Fibroblast of skin of right quadriceps (primary cell): ENCODE data around the gene ACHE.
"Not testable (repeated sequence)": the region's sequence is repeated elsewhere in the genome, so short reads cannot be mapped to it uniquely, and the experiment has no call there.

Source experiments
- DNase-seq: peaks from one replicate; pipeline ENCODE4 v3.0.0-alpha.2; 2013

The ACHE gene

GRCh38 chr7:100895701-100895955, at the start of gene ACHE:
Gene ACHE (minus strand): TSS chr7:100895888. CDS start chr7:100894232, 1,656 bp downstream.
- DNase-seq: no peak

DNA sequence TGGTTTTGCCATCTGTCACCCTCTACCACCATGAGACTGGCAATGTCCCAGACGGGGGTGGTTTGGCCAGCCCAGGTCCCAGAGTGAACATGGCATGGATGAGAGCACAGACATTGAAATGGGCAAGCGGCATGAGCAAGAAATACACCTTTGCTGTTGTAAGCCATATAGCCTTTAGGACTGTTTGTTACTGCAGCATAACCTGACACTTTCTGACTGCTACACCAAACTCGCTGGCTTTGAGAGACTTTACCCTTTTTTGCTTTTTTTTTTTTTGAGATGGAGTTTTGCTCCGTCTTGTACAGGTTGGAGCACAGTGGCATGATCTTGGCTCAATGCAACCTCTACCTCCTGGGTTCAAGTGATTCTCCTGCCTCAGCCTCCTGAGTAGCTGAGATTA, 48.5 kb upstream of the ACHE start:
- no peak for DNase-seq

GRCh38 chr7:100943693-100944092, 48.0 kb upstream of the ACHE start:
- DNase-seq: no peak

- DNase-seq: no peak
Observed at GRCh38 chr7:100942045-100942774, 46.5 kb upstream of the ACHE start.

DNA sequence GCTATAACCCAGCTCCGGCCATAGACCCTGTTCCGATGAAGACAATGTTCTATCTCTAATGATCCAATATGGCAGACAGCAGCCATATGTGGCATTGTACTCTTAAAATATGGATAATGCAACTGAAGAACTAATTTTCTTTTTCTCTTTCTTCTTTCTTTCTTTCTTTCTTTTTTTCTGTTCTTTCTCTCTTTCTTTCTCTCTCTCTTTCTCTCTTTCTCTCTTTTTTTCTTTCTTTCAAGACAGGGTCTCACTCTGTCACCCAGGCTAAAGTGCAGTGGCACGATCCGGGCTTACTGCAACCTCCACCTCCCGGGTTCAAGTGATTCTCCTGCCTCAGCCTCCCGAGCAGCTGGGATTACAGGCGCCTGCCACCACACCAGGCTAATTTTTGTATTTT, 40.5 kb upstream of the ACHE start:
- DNase-seq: not testable (repeated sequence)

DNA sequence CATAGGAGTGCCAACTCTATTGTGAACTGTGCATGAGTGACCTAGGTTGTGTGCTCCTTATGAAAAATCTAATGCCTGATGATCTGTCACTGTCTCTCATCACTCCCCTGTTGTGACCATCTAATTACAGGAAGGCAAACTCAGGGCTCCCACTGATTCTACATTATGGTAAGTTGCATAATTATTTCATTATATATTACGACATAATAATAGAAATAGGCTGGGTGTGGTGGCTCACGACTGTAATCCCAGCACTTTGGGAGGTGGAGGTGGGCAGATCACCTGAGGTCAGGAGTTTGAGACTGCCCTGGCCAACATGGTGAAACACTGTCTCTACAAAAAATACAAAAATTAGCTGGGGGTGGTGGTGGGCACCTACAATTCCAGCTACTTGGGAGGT, 39.7 kb upstream of the ACHE start:
- DNase-seq: not testable (repeated sequence)

DNA sequence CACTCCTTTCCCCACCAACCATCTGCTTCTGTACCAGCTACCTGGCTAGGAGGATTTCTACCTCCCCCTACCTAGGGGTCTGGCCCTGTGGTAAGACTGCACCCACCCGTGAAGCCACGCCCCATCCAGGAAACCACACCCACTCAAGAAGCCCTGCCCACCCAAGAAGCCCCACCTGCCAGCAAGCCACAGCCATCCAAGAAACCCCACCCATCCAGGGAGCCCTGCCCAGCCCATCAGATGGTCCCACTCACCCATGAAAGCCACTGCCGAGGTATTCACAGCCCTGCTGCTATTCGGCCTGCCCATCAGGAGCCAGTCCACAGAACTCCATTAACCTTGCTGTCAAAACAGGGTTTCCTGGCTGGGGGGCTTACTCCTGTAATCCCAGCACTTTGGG, 38.0 kb upstream of the ACHE start:
- no peak for DNase-seq

DNA sequence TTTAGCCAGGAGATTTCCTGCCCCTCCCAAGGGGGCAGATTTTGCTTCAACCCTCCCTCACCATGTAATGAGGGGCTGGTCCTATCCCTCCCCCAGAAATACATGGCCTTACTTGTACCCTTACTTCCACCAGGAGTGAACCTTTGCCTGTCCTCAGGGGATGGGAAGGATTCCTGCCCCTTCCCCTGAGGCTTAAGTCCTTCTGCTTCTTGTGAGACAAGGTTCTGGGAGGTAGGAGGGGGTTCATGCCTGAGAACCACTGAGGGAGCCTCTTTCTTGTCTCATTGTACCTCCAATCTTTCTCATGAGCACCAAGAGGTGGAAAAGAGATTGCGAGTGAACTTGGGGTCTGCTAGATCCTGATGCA, 34.1 kb upstream of the ACHE start:
- DNase-seq: no peak

- not testable (repeated sequence) for DNase-seq
Observed at GRCh38 chr7:100923616-100924015, 27.9 kb upstream of the ACHE start.

- no peak for DNase-seq
Observed at GRCh38 chr7:100921039-100921438, 25.4 kb upstream of the ACHE start.

GRCh38 chr7:100919779-100920437, 24.2 kb upstream of the ACHE start:
- DNase-seq: not testable (repeated sequence)

DNA sequence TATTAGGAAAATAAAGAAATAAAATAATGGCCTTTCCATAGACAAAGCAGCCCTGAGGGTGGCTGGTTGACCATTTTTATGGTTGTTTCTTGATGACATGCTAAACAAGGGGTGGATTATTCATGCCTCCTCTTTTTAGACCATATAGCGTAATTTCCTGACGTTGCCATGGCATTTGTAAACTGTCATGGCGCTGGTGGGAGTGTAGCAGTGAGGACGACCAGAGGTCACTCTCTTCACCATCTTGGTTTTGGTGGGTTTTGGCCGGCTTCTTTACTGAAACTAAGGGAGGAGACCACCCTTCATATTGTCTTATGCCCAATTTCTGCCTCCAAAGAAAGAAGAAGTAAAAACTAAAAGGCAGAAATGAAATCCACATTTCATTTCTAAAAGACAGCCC, 23.6 kb upstream of the ACHE start:
- DNase-seq: not testable (repeated sequence)

GRCh38 chr7:100914879-100915447, 19.3 kb upstream of the ACHE start:
- no peak for DNase-seq

- no peak for DNase-seq
Observed at GRCh38 chr7:100914208-100914878, 18.7 kb upstream of the ACHE start.

DNA sequence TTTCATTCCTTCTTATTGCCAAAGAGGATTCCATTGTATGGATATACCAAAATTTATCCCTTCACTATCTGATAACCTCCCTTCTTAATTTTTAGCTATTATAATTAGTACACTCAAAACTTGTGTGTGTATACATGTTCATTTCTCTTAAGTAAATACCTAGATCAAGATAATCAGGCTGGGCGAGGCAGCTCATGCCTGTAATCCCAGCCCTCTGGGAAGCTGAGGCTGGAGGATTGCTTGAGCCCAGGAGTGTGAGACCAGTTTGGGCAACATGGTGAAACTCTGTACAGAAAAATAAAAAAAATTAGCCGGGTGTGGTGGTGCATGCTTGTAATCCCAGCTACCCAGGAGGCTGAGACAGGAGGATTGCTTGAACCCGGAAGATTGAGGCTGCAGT, 15.8 kb upstream of the ACHE start:
- DNase-seq: no peak

GRCh38 chr7:100910443-100910842, 14.8 kb upstream of the ACHE start:
- DNase-seq: not testable (repeated sequence)

- no peak for DNase-seq
Observed at GRCh38 chr7:100908512-100908911, 12.8 kb upstream of the ACHE start.

- no peak for DNase-seq
Observed at GRCh38 chr7:100902638-100903037, 7.0 kb upstream of the ACHE start.

DNA sequence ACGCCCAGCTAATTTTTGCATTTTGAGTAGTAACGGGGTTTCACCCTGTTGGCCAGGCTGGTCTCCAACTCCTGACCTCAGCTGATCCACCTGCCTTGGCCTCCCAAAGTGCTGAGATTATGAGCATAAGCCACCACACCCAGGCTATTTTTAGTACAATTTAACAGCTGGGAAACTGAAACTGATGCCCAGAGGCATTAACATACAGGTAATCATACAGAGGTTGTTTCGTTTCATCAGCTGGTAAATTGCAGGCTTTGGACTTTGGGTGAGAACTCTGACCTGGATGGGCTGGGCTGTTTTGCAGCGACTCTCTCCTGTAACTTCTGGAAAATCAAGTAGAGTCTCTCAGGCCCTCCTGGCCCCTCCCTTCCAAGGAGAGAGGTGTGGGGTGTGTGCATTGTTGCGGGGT, 6.2 kb upstream of the ACHE start:
- DNase-seq: no peak

DNA sequence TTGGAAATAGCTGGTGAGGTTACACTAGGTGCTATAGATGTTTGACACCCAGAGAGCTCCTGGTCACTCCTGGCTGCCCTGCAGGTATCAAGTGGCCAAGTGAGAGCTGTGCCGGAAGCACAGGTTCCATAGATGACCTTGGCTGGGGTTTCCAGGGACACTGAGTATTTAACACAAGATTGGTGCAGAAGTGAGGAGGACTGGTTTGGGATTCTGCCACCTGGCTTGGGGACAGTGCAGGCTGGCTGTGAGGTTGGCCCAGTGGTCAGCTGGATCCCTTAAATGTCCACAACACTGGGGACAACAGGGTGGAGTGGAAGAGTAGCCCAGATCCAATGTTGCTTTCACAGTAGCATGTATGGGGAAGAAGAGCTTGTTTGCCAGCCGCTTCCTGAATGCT, 5.3 kb upstream of the ACHE start:
- no peak for DNase-seq

DNA sequence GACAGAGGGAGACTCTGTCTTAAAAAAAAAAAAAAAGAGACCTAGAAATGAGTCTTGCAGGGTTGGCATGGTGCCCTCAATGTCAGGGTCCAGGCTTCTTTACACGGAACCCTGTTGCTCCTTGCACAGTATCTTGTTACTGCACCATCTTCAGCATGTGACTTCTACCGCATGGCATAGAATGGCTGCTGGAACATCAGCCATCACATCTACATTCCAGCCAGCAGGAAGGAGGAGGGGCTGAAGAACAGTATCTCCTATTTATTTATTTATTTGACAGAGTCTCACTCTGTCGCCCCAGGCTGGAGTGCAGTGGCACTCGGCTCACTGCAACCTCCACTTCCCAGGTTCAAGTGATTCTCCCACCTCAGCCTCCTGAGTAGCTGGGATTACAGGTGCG, 3.7 kb upstream of the ACHE start:
- no peak for DNase-seq

DNA sequence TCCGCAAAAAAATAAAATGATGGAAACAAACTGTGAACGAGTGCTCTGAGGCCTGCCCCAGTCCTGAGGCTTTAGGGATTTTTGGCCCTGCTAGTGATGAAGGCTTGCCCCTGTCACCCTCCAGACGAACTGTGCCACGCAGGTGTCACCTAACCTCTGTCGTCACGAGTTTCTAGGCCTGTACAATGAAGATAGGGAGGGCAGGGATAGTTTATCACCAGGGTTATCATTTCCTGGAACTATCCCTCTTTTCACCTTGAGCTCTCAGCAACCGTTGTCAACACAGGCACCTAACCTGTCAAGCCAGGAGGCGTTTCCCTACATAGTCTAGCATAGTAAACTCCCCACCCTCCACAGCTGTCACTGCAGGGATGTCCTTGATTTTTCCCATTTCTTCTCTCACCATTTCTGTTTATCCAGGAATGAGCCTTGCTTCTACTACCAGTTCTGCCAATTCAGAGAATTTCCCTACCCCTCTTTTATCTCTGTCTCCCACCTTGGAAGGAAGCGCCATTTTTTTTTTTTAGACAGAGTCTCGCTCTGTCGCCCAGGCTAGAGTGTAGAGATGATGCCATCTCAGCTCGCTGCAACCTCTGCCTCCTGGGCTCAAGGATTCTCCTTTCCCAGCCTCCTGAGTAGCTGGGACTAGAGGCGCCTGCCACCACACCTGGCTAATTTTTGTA, 2.2 kb upstream of the ACHE start:
- DNase-seq: no peak
